HepG2 (cell line): Measurements from ENCODE around the gene FAM13B. TPM values are rescaled to one million over a fixed set of nuclear protein-coding genes. Genes with fewer than 3 reads are reported as not detected.

Experiments used
- BCL6 ChIP-seq: IDR thresholded peaks from 2 replicates; pipeline ENCODE4 v1.6.1; 2016; ENCODE audit warnings: missing genetic modification reagents, missing compliant biosample characterization
- CREB1 ChIP-seq, 2 experiments: fragments of 450-650 bp in 1 of 2; IDR thresholded peaks; 2 replicates each; pipeline ENCODE4 v1.6.1; 2016 to 2017; ENCODE audit warnings: control low read depth in 1 of 2, mild to moderate bottlenecking in 1 of 2, missing compliant biosample characterization in 1 of 2, missing genetic modification characterization in 1 of 2
- CREB3 ChIP-seq: sonication (generic); formaldehyde crosslinking; IDR thresholded peaks from 2 replicates; pipeline ENCODE4 v1.5.0; 2020; ENCODE audit warnings: missing genetic modification reagents
- DRAP1 ChIP-seq: IDR thresholded peaks from 2 replicates; pipeline ENCODE4 v1.6.1; 2016; ENCODE audit warnings: missing genetic modification reagents, missing compliant biosample characterization
- HIVEP1 ChIP-seq: sonication (generic); formaldehyde crosslinking; IDR thresholded peaks from 2 replicates; pipeline ENCODE4 v1.4.0; 2020; ENCODE audit warnings: mild to moderate bottlenecking, missing genetic modification reagents
- HMGXB4 ChIP-seq, 2 experiments: sonication (generic) in 1 of 2; formaldehyde crosslinking in 1 of 2; IDR thresholded peaks; 2 replicates each; pipeline versions ENCODE4 v1.4.0 to v1.6.1; 2018 to 2020; ENCODE audit warnings: missing genetic modification reagents in 2 of 2, borderline replicate concordance in 1 of 2, low read depth in 1 of 2, mild to moderate bottlenecking in 1 of 2, missing biosample characterization in 1 of 2
- HNF1B ChIP-seq: sonication (generic); formaldehyde crosslinking; IDR thresholded peaks from 2 replicates; pipeline ENCODE4 v1.5.1; 2020; ENCODE audit warnings: mild to moderate bottlenecking, moderate library complexity, missing genetic modification reagents
- KAT8 ChIP-seq: IDR thresholded peaks from 2 replicates; pipeline ENCODE4 v1.6.1; 2016; ENCODE audit warnings: missing genetic modification reagents, missing compliant biosample characterization
- LRRFIP1 ChIP-seq: sonication (generic); formaldehyde crosslinking; conservative IDR thresholded peaks from 2 replicates; pipeline ENCODE4 v1.4.0; 2020; ENCODE audit warnings: missing genetic modification reagents
- MIXL1 ChIP-seq: IDR thresholded peaks from 2 replicates; pipeline ENCODE4 v1.6.1; 2016
- MTA1 ChIP-seq: sonication (generic); formaldehyde crosslinking; IDR thresholded peaks from 2 replicates; pipeline ENCODE4 v1.4.0; 2020; ENCODE audit warnings: missing genetic modification reagents, mild to moderate bottlenecking, borderline replicate concordance
- NRL ChIP-seq: sonication (generic); formaldehyde crosslinking; IDR thresholded peaks from 2 replicates; pipeline ENCODE4 v1.5.0; 2020; ENCODE audit warnings: missing genetic modification reagents, mild to moderate bottlenecking, moderate library complexity, borderline replicate concordance
- PBX2 ChIP-seq: IDR thresholded peaks from 2 replicates; pipeline ENCODE4 v1.6.1; 2016; ENCODE audit warnings: control low read depth
- PPARG ChIP-seq: conservative IDR thresholded peaks from 2 replicates; pipeline ENCODE4 v1.6.1; 2016; ENCODE audit warnings: missing biosample characterization, missing genetic modification reagents
- ZFX ChIP-seq: sonication (generic); formaldehyde crosslinking; IDR thresholded peaks from 2 replicates; pipeline ENCODE4 v1.4.0; 2020; ENCODE audit warnings: mild to moderate bottlenecking, low read depth, missing genetic modification reagents, moderate library complexity
- ZNF292 ChIP-seq: sonication (generic); formaldehyde crosslinking; IDR thresholded peaks from 2 replicates; pipeline ENCODE4 v1.8.1; 2022; ENCODE audit warnings: mild to moderate bottlenecking, low read depth, missing genetic modification reagents, borderline replicate concordance
- ZNF431 ChIP-seq: sonication (generic); formaldehyde crosslinking; IDR thresholded peaks from 2 replicates; pipeline ENCODE4 v1.9.0; 2022; ENCODE audit warnings: missing genetic modification reagents, low read depth, mild to moderate bottlenecking, borderline replicate concordance
- ZNF605 ChIP-seq: sonication (generic); formaldehyde crosslinking; IDR thresholded peaks from 2 replicates; pipeline ENCODE4 v1.8.0; 2022; ENCODE audit warnings: mild to moderate bottlenecking, missing genetic modification reagents
- ZNF644 ChIP-seq: IDR thresholded peaks from 2 replicates; pipeline ENCODE4 v1.6.1; 2016; ENCODE audit warnings: low read depth
- polyA plus RNA-seq, 8 experiments: library from polyadenylated mRNA; depleted of rRNA in 3 of 8; stranded (reverse) in 7 of 8; unstranded in 1 of 8; fragments of >200 nt; fragmentation: Illumina TruSeq in 4 of 8; extraction: Trizol in 4 of 8; gene quantifications; 2 replicates each; pipeline versions ENCODE4 v1.2.1 to v1.2.3, GENCODE V29; 2011 to 2016; ENCODE audit warnings: low read depth in 4 of 8, missing spikeins in 1 of 8, mixed read lengths in 1 of 8; ENCODE audit not compliant: insufficient read depth in 1 of 8
- total RNA-seq, 5 experiments: library from RNA; depleted of rRNA; stranded (reverse); fragments of >200 nt; fragmentation: Illumina TruSeq; extraction: Trizol; gene quantifications; 2 replicates each; pipeline ENCODE4 v1.2.3, GENCODE V29; 2016; ENCODE audit warnings: low read depth in 1 of 5

Gene FAM13B
- total and polyA plus RNA-seq, 2 of the 13 experiments (the other 11 are each of a cell fraction or from before 2014, with no cell fraction given), result 6.9 to 11.5 TPM

- no peak for TF ChIP-seq CREB3 (CRISPR knock-in tag)
- no peak for TF ChIP-seq ZNF292
- TF ChIP-seq LRRFIP1 (CRISPR knock-in tag), result no peak
- peak; percentile 56; the same call in 1 of the 2 replicates for TF ChIP-seq MIXL1 (CRISPR knock-in tag)
- peak; percentile 59 to 94; a peak in 3 of 4 replicates for TF ChIP-seq HMGXB4 (CRISPR knock-in tag; IDR thresholded peaks at IDR 0.05; ENCODE audit: borderline replicate concordance in 1 of 2, low read depth in 1 of 2)
- 0 out of 2 replicates have a peak, but pooled peaks have one; percentile 17 for TF ChIP-seq PBX2 (CRISPR knock-in tag)
- TF ChIP-seq CREB1 (IDR thresholded peaks at IDR 0.05), result no peak
- TF ChIP-seq CREB1 (CRISPR knock-in tag; IDR thresholded peaks at IDR 0.05), result peak; percentile 60
- no peak for TF ChIP-seq NRL
- no peak for TF ChIP-seq ZFX
- TF ChIP-seq BCL6 (CRISPR knock-in tag), result 0 out of 2 replicates have a peak, but pooled peaks have one; percentile 21
- TF ChIP-seq HNF1B (CRISPR knock-in tag), result peak; percentile 65; the same call in 1 of the 2 replicates
- TF ChIP-seq KAT8, result peak; percentile 60; the same call in 1 of the 2 replicates
- TF ChIP-seq ZNF431 (CRISPR knock-in tag), result no peak
- no peak for TF ChIP-seq ZNF605 (CRISPR knock-in tag)
- 0 out of 2 replicates have a peak, but pooled peaks have one; percentile 32 for TF ChIP-seq ZNF644 (CRISPR knock-in tag)
- 0 out of 2 replicates have a peak, but pooled peaks have one; percentile 30 for TF ChIP-seq PPARG (CRISPR knock-in tag)
- no peak for TF ChIP-seq DRAP1 (CRISPR knock-in tag)
- TF ChIP-seq MTA1, result no peak
- TF ChIP-seq HIVEP1 (CRISPR knock-in tag), result no peak
Measured at GRCh38 chr5:138035605-138036537, 3.0 kb upstream of the FAM13B start (continued).
